Testis (tissue), 2 donors: ENCODE data around the gene SMARCD1.

Source experiments
- POLR2A ChIP-seq: fragments of 450-650 bp; IDR thresholded peaks from one replicate; pipeline ENCODE4 v1.6.1; 2017; ENCODE audit warnings: antibody characterized with exemption, mild to moderate bottlenecking, moderate library complexity
- TF ChIP-seq, protein P1 (sequence below), 3 experiments: fragments of 450-650 bp in 2 of 3; fragments of 200-600 bp in 1 of 3; sonication (generic) in 1 of 3; IDR thresholded peaks; one replicate each; pipeline ENCODE4 v1.5.1; 2016 to 2019; ENCODE audit warnings: antibody characterized with exemption in 3 of 3, mild to moderate bottlenecking in 2 of 3, moderate library complexity in 1 of 3

DNA sequence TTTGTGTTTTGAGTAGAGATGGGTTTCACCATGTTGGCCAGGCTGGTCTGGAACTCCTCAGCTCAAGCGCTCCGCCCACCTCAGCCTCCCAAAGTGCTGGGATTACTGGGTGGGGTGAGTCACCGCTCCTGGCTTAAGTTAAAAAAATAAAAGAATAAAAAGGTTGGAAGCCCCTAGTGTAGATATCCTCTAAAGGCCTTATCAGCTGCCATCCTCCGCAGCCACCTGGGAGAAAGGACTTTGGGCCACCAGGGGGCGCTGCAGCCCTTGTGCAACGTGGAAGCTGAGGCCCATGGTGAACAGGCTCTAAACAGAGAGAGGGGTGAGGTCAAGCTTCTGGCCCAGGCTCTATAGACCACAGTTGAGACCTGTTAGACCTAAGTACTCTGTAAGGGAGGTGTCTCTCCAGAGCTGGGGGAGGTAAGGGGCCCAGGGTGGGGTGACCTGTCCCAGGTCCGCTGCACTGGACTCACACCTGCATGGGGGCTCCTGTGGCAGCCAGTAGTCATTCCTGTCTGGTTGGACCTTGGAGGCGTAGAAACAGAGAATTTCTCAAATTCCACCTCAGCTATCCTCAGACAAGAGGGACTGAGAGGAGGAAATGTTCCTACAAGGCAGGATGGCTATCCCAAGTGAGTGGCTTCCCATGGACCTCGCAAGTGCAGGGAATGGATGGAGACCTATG is 45.8 kb upstream of the SMARCD1 start:
- TF ChIP-seq, protein P1, sequence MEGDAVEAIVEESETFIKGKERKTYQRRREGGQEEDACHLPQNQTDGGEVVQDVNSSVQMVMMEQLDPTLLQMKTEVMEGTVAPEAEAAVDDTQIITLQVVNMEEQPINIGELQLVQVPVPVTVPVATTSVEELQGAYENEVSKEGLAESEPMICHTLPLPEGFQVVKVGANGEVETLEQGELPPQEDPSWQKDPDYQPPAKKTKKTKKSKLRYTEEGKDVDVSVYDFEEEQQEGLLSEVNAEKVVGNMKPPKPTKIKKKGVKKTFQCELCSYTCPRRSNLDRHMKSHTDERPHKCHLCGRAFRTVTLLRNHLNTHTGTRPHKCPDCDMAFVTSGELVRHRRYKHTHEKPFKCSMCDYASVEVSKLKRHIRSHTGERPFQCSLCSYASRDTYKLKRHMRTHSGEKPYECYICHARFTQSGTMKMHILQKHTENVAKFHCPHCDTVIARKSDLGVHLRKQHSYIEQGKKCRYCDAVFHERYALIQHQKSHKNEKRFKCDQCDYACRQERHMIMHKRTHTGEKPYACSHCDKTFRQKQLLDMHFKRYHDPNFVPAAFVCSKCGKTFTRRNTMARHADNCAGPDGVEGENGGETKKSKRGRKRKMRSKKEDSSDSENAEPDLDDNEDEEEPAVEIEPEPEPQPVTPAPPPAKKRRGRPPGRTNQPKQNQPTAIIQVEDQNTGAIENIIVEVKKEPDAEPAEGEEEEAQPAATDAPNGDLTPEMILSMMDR (IDR thresholded peaks at IDR 0.05) = peak; percentile 70 to 91 (median 75)
- no peak for TF ChIP-seq POLR2A
